HG03095 (cell line): Measurements from ENCODE around the gene SCRN1.
A peak's percentile ranks its signal among the peaks of the same experiment; 100 is the strongest.
"Not testable (repeated sequence)": the region's sequence is repeated elsewhere in the genome, so short reads cannot be mapped to it uniquely, and the experiment has no call there.

ENCODE experiments used
- ATAC-seq: cut with Tn5 transposase; IDR thresholded peaks from one replicate; pipeline ENCODE4 v1.9.1; 2021; ENCODE audit warnings: moderate library complexity; ENCODE audit not compliant: unreplicated experiment

SCRN1 gene

DNA sequence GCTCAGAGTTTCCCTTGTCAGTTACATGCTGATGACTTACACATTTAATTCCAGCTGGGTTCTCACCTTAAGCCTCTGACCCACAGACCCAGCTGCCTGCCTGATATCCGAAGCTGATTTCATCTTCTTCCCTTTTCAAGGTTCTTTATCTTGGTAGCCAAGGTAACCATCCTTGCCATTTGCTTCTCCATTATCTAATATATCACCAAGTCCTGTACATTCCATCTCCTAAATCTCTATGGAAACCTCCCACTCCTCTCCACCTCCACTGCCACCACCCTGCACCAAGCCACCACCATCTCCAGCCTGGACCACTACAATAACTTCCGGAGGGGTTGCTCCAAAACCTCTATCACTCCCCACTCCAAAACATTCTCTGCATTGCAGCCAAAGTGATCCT, 19.9 kb downstream of the SCRN1 start:
- no peak for ATAC-seq

DNA sequence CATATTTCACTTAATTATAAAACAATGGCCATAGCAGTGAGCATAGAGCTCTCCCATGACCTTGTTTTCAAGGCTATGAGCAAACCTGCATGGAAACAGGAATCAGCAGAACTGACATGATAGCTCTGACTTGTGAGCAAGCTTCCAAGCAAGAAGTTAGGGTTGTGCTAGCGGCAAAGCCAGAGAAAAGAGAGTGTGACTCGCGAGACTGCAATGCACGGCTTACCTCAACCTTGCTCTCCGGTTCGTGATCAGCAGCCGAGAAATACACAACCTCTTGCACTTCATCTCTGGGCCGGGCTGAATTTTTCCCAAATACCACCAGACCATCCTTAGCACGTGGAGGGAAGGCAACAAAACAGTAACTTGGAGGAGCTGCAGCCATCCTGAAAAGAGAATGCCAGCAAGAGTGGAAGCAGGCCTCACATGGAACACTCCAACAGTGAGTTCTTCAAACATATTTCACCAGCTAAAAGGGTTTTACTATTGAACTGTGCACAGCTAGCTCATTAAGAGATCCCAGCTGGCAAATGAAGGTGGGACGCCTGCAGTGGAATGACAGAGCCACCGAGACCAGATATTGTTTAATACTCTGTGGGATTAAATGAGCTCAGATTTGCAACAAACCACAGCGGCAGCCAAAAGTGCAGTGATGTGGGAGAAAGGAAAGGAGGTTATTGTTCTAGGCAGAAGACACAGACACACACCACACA, 20.8 kb downstream of the SCRN1 start:
- ATAC-seq, result no peak

DNA sequence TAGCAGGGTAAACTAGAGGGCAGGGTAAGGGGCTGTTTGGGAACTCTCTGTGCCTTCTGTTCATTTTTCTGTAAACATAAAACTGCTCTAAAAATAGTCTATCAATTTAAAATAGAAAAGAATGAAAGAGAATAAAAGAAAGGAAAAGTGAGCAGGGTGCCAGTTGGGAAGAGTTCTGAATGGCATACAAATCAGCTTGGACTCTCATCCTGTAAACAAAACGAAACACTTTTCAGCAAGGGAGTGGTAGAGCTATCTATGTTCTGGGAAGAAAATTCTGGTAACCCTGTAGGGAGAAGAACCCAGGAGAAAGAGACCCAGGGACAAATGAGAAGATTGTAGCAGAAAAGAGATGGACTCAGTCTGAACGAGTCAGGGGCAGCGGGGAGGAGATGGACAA, 24.6 kb downstream of the SCRN1 start:
- no peak for ATAC-seq

- ATAC-seq, result no peak
Measured at GRCh38 chr7:29962035-29962434, 27.6 kb downstream of the SCRN1 start.

DNA sequence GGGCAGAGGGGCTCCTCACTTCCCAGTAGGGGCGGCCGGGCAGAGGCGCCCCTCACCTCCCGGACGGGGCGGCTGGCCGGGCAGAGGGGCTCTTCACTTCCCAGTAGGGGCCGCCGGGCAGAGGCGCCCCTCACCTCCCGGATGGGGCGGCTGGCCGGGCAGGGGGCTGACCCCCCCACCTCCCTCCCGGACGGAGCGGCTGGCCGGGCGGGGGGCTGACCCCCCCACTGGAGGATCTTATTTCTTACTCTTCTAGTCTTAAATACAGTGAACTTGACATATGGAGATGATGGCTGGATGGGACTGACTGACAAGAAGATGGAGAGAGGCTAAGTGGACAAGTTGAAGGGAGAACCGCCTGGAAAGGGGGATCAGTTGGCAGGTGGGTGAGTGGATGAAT, 28.0 kb downstream of the SCRN1 start:
- not testable (repeated sequence) for ATAC-seq

DNA sequence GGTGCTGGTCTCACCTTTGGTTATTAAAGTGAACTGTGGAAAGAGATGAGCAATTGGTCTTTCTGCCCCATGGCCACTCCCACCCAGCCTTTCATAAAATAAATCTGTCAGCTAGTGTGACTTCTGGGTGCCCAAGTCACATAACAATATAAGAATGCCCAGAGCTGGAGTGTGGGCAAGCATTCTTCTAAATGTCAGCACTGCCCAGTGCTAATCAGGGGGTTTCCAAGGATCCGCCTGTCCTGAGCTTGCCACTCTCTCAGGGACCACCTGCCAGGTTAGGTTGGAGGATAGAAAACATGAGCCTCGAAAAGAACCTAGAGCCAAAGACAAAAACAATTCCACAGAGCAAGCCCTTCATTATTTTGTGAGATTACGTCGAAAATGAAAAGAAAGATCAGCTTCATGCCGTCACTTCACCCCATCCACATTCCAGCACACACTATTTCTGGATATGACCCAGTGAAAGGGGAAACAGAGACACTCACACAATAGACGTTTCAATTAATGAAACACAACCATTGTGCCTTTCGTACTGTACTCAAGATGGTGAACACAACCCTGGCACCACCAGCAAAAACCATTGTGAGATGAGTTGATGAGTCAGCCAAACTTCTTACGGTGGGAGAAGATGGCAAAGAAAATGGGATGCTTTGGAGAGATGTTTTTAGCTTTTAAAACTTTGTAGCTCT, 30.8 kb downstream of the SCRN1 start:
- ATAC-seq, result no peak

DNA sequence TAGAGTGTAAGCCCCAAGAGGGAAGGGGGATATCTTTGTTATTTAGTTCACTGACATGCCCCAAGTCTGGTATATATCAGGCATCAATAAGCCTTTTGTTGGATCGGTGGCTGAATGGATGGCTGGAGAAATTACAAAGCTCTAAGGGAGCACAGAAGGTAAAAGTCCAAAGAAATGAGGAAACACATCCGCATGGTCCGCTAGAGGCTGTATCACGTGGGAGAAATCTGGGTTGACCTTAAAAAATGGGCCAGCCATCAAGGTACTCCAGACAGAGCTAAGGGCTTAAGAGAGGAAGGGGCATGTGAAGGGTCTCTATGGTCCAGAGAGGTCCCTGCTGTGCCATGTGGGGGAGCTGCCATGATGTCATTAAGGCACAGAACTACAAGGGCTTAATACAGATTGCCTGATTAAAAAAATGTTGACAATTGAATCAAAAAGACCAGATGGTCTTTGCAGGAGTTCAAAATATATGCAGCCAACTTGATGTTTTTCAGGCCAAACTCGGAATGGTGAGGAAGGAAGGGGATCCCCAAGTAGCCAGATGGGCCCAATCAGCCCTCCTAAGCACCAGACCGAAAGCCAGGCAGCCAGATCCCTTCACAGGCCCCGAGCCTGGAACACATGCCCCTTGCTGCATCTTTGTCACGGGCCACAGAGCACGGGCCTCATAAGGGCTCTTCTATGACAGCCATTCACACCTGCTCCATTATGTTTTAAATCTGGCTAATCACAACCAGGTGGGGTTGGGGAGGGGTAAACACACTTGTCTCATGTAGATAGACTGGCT, 31.9 kb downstream of the SCRN1 start:
- ATAC-seq, result no peak

DNA sequence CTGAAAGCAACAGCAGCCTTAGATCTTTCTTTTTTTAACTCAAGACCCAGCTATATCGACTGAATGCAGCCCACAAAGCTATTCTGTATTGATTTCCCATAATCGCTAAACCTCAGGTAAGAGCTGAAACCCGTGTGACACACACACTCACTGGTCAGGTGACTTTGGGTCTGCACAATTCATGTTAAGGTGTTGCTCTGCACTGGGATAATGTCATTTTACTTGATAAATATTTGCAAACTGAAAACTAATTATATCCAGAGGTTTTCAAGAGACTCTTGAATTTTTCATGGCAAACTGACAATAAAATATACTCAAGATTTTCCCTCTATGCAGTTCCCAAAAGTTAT, 33.1 kb downstream of the SCRN1 start:
- ATAC-seq, result peak; percentile 16

- peak; percentile 72 for ATAC-seq
Measured at GRCh38 chr7:29955799-29956486, 33.7 kb downstream of the SCRN1 start.

DNA sequence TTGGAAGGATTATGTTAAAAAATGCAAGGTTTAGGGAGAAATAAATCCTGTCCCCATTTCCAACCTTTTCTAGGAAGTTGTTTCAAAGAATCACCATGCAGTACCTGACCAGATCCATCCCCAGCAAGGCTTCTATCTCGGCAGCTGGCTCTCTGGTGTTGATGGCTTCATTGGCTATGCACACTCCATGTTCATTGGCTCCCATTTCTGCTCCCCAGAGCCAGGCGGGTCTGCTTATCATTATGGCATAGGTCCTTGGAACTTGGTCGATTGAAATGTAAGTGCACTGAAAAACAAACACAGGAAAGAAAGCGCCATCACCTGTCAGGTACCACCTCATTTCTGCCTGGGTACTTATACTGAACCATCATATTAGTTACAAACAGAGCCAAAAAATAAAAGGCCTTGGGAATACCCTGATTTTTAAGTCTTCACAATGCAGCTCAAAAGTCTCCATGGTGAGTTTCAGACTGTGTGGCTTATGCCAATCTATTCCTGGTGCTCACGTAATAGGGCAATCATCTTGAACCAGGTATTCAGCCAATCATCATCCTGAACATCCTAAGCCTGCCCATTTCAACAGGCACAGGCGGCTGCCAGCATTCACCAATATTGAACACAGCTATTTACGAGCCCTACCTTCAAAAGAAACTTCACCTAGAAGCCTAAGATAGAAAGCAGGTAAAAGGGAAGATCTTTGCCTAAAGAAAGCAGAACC, 34.4 kb downstream of the SCRN1 start:
- ATAC-seq, result no peak

DNA sequence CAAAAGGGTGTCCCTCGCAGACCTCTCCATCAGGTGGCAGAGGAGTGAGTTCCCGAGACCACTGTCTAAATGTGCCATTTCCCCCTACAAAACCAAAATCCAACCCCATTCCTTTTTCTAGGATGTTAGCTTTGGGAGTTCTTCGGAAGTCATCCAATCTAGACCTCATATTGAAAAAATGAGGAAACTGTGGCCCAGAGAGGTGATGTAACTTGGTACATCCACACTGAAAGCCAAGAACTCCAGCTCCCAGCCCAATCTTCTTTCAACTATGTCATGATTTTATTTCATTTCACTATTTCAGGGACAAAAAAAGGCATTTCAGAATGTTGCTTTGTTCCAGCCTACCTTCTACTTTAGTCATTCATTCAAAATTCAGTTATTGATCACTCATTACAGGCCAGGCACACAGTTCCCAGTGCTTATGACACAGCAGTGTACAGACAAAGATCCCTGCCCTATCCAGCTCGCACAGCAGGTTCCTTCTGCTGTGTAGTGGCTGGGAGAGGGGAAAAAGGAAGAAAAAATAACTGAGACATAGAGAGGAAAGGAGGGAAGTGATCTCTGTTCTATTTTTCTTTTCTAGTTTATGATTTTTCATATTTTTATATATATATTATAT, 35.8 kb downstream of the SCRN1 start:
- no peak for ATAC-seq

DNA sequence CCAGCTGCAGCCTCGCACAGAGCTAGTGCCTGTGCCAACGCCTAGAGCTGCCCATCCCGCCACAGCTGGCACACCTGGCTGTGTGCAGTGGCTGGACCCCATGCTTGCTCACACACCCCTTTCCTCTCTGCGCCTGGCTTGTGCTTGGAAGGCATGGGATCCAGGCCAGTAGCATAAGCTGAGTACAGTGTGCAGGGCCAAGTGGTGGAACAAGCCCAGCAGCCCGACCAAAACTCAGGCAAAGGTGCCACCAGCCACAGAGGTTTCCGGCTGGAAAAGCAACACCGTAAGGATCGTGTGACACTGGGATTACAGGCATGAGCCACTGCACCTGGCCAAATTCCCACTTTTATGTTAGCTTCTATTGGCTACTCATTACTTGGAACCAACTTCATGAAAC, 38.4 kb downstream of the SCRN1 start:
- ATAC-seq, result no peak

GRCh38 chr7:29950480-29950879, 39.1 kb downstream of the SCRN1 start:
- ATAC-seq, result no peak

GRCh38 chr7:29948587-29948986, 41.0 kb downstream of the SCRN1 start:
- no peak for ATAC-seq

DNA sequence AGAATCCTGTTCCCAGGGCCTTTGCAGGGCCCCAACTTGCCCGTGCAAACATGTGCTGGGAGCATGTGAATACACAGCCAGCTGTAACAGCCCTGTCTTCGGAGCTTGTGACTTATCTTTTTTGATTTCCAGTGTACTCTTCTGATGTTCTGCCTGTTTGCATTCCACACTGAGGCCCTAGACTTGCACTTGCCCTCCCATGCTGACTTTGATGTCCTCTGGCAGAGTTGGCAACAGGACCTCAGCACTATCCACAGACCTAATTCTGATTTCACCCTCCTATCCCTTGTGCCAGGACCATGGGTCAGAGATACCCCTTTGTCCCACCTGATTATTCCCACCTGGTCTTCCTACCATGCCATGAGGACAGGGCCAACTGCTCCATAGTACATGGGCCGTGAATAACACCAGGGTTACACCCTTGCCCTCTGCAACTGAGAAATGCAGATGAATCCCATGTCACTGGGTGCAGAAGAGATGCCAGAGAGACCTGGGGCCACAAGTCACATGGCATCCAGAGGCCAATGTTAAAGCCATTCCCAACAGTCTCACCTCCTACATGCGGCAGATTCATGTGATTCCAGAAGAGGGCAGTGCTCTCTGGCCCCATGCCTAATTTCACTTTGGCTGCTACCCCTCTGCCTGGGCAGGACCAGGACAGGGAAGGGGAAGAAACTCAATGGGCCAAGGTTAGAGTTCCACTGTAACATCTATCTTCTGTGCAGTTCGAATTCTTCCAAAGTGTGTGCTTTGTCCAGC, 43.0 kb downstream of the SCRN1 start:
- no peak for ATAC-seq

- no peak for ATAC-seq
Measured at GRCh38 chr7:29945259-29945809, 44.3 kb downstream of the SCRN1 start.

GRCh38 chr7:29940199-29940598, 49.4 kb downstream of the SCRN1 start:
- ATAC-seq, result no peak

DNA sequence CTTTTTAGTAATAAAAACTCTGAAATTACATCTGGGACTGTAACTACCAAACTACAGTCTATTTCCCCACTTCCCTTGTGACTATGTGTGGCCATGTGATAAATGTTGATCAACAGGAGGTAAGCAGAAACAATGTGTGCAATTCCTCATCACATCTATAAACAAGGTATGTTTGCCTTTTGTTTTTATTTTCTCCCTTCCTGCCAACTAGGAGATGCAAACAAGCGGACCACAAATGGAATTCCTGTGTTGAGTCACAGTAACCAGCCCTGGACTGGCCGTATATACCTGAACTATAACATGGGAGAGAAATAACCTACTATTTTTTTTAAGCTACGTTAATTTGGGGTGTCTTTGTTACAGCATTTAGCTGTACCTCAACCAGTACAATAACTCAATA, 52.5 kb downstream of the SCRN1 start:
- ATAC-seq, result no peak

DNA sequence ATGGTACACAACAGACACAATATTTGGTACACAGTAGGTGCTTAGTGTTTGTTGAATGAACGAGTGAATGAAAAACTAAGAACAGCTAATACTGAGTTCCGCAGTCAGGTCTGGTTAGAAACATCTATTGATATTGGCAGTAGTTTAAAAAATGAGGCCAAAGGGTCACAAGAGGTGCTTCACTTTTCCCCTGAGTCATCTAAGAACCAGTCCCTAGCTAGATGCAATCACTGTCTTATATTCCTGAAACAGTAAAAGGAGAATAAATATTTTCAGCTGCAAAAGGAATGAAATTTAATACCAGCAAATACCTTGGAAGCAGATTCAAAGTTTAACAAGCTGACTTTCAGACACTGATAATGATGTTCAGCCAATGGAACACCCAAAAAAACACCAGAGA, 54.5 kb downstream of the SCRN1 start:
- ATAC-seq, result no peak
